ENCODE data around the gene PRKN. TPM values are rescaled to one million over a fixed set of nuclear protein-coding genes. Genes with fewer than 3 reads are reported as not detected.

Gene PRKN
- total RNA-seq, 1 donor from 2014 or later, result 5.7 TPM

DNA sequence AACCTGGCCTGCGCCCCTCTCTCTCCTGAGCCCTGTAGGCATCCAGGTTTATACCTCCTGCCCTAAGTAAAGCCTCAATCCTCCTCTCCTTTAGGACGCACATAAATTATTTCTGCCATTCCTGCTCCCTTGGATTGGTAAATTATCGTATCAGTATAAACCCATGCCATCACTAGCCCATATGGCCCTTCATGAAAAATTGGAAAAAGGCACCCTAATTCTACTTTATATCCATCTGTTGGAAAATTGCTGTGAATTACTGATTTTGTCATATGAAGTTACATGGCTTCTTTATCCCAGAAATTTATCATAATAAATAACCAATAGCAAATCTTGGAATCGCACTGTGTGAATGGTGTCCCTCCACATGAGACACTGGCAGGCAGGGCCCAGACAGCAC is 395.2 kb downstream of the PRKN start:
- Mint-ChIP-seq H3K27ac (ENCODE audit: unreplicated experiment) (no peak overlapping the region), H3K27me3 (ENCODE audit: low read depth) (no peaks in the 10 kb centered on the region), H3K4me1 (ENCODE audit: low read depth) (no peaks in the 10 kb centered on the region), H3K9me3 (ENCODE audit: low read depth) (peaks cover 6% of the 10 kb centered on the region), H3K4me3 (ENCODE audit: unreplicated experiment) (no peak overlapping the region), H3K36me3 (ENCODE audit: low read depth) (peaks cover 3% of the 10 kb centered on the region)
- TF ChIP-seq, protein P1, sequence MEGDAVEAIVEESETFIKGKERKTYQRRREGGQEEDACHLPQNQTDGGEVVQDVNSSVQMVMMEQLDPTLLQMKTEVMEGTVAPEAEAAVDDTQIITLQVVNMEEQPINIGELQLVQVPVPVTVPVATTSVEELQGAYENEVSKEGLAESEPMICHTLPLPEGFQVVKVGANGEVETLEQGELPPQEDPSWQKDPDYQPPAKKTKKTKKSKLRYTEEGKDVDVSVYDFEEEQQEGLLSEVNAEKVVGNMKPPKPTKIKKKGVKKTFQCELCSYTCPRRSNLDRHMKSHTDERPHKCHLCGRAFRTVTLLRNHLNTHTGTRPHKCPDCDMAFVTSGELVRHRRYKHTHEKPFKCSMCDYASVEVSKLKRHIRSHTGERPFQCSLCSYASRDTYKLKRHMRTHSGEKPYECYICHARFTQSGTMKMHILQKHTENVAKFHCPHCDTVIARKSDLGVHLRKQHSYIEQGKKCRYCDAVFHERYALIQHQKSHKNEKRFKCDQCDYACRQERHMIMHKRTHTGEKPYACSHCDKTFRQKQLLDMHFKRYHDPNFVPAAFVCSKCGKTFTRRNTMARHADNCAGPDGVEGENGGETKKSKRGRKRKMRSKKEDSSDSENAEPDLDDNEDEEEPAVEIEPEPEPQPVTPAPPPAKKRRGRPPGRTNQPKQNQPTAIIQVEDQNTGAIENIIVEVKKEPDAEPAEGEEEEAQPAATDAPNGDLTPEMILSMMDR (IDR thresholded peaks at IDR 0.05), result no peak
- no peak for DNase-seq (ENCODE audit: low spot score)

DNA sequence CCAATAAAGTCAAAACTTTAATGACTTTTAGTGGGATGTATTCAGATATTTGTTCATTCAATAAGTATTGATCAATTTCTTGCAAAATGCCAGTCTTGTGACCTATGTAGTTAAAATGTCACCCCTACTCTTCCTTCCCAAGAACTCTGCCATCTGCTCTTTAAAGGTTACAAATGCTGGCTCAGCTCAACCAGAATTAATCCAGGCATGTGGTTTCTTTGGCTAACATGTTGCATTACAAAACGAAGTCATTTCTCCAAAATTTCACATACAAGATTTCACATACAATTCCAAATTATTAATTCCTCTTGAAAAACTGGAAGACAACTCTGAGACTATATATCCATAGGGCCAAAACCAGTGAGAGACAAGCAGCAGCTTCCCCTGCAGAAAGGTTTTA is 395.7 kb downstream of the PRKN start:
- TF ChIP-seq, protein P1 (IDR thresholded peaks at IDR 0.05), result no peak
- H3K27ac Mint-ChIP-seq (ENCODE audit: unreplicated experiment), result no peak overlapping the region
- peaks cover 3% of the 10 kb centered on the region for H3K36me3 Mint-ChIP-seq (ENCODE audit: low read depth)
- H3K4me1 Mint-ChIP-seq (ENCODE audit: low read depth), result no peaks in the 10 kb centered on the region
- no peaks in the 10 kb centered on the region for H3K27me3 Mint-ChIP-seq (ENCODE audit: low read depth)
- no peak for DNase-seq (ENCODE audit: low spot score)
- H3K9me3 Mint-ChIP-seq (ENCODE audit: low read depth), result peaks cover 6% of the 10 kb centered on the region
- no peak overlapping the region for H3K4me3 Mint-ChIP-seq (ENCODE audit: unreplicated experiment)

DNA sequence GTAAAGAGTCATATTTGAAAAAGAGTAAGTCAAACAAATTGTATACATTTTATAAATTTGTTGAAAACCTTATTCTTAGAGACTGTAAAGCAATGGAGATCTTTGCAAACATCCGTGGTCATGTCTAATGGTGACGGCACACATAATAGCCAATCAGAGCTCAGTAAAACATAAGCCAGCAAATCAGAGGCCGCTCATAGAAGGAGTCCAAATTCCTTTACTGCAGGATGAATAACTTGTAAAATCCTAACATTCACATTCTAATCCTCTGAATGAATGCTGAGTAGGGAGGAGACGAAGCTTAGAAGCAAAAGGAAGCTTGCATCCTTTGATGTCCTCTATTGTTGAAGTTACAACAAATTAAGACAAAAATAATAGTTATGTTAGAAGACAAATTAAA is 401.7 kb downstream of the PRKN start:
- Mint-ChIP-seq H3K36me3 (ENCODE audit: low read depth) (no peaks in the 10 kb centered on the region), H3K27me3 (ENCODE audit: low read depth) (no peaks in the 10 kb centered on the region), H3K9me3 (ENCODE audit: low read depth) (peaks cover 12% of the 10 kb centered on the region), H3K4me3 (ENCODE audit: unreplicated experiment) (no peak overlapping the region), H3K4me1 (ENCODE audit: low read depth) (no peaks in the 10 kb centered on the region), H3K27ac (ENCODE audit: unreplicated experiment) (no peak overlapping the region)
- TF ChIP-seq, protein P1 (IDR thresholded peaks at IDR 0.05), result no peak
- no peak for DNase-seq (ENCODE audit: low spot score)

DNA sequence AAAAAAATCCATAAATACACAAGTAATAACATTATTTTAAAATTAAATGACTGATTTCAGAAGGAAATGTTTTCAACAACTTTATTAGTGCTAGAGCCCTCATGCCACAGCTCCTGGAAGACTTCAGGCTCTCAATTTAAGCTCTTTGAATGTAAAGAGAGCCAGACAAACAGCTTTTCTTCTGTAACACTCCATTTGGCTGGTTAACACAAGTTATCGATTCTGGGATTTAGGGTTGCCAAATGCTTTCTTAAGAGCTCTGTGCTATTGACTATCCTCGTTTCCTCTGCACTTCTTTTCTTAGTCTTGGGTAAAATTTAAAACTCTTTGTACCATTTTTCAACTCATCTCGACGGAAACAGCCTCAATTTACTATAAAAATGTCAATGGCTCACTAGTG is 402.5 kb downstream of the PRKN start:
- peaks cover 13% of the 10 kb centered on the region for H3K9me3 Mint-ChIP-seq (ENCODE audit: low read depth)
- TF ChIP-seq, protein P1 (IDR thresholded peaks at IDR 0.05), result no peak
- H3K27me3 Mint-ChIP-seq (ENCODE audit: low read depth), result no peaks in the 10 kb centered on the region
- DNase-seq (ENCODE audit: low spot score), result no peak
- H3K4me1 Mint-ChIP-seq (ENCODE audit: low read depth), result no peaks in the 10 kb centered on the region
- H3K36me3 Mint-ChIP-seq (ENCODE audit: low read depth), result no peaks in the 10 kb centered on the region
- H3K4me3 Mint-ChIP-seq (ENCODE audit: unreplicated experiment), result no peak overlapping the region
- H3K27ac Mint-ChIP-seq (ENCODE audit: unreplicated experiment), result no peak overlapping the region

DNA sequence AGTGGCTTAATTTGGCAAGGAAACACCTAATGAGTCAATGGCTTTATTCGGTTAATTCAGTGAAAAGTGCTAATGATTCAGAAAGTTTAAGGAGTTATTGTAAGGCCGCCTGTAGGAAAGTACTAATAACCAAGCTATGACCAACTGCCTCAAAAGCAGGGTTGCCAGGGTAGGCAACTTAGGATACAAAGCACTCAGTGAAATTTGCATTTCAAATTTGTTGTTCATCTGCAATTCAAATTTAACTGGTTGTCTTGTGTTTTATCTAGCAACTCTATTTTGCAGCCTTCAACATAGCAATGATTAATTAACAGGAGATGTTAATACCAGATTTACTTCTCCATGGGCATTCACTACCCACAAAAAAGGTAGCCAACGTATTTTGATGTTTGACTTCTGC is 412.3 kb downstream of the PRKN start:
- DNase-seq (ENCODE audit: low spot score), result no peak
- Mint-ChIP-seq H3K27ac (ENCODE audit: unreplicated experiment) (no peak overlapping the region), H3K4me3 (ENCODE audit: unreplicated experiment) (no peak overlapping the region), H3K4me1 (ENCODE audit: low read depth) (no peaks in the 10 kb centered on the region), H3K27me3 (ENCODE audit: low read depth) (no peaks in the 10 kb centered on the region), H3K36me3 (ENCODE audit: low read depth) (no peaks in the 10 kb centered on the region), H3K9me3 (ENCODE audit: low read depth) (no peaks in the 10 kb centered on the region)
- TF ChIP-seq, protein P1 (IDR thresholded peaks at IDR 0.05), result no peak
